ENCODE data around the gene GARRE1. TPM values are rescaled to one million over a fixed set of nuclear protein-coding genes. Genes with fewer than 3 reads are reported as not detected.
A peak's percentile ranks its signal among the peaks of the same experiment; 100 is the strongest.

Gene GARRE1
- polyA plus RNA-seq, 1 experiment, result 18.7 TPM

GRCh38 chr19:34255546-34255945 is 1.2 kb downstream of the GARRE1 start:
- ChIA-PET CTCF (no interaction called here), POLR2A (no interaction called here)
- no peak for DNase-seq (ENCODE audit: low read depth)
- peaks cover 1% of the 10 kb centered on the region; the same call in 1 of the 2 replicates for H3K36me3 ChIP-seq (ENCODE audit: control insufficient read depth, insufficient read depth, low read length)
- H3K27me3 ChIP-seq (ENCODE audit: control insufficient read depth, insufficient read depth, low read length), result no peaks in the 10 kb centered on the region
- H3K4me3 ChIP-seq (ENCODE audit: low read depth, low read length), result peak overlapping the region; percentile 95
- TF ChIP-seq CTCF (IDR thresholded peaks at IDR 0.05; ENCODE audit: insufficient read depth, low read depth, low read length), result no peak

- POLR2A ChIA-PET, result no interaction called here
These were observed 2.6 kb downstream of the GARRE1 start for GRCh38 chr19:34256835-34257558.

GRCh38 chr19:34257559-34257924 is 3.2 kb downstream of the GARRE1 start:
- H3K27me3 ChIP-seq (ENCODE audit: control insufficient read depth, insufficient read depth, low read length), result no peaks in the 10 kb centered on the region
- ChIA-PET POLR2A (no interaction called here), CTCF (interaction anchor here (0.9 kb wide), 1 partner anchor 16 kb away, joined by 3 read pairs; no protein-coding TSS in a partner anchor)
- peaks cover 1% of the 10 kb centered on the region; the same call in 1 of the 2 replicates for H3K36me3 ChIP-seq (ENCODE audit: control insufficient read depth, insufficient read depth, low read length)
- no peak overlapping the region for H3K4me3 ChIP-seq (ENCODE audit: low read depth, low read length)
- TF ChIP-seq CTCF (IDR thresholded peaks at IDR 0.05; ENCODE audit: insufficient read depth, low read depth, low read length), result no peak
- no peak for DNase-seq (ENCODE audit: low read depth)

More at GRCh38 chr19:34256835-34257558, 2.6 kb downstream of the GARRE1 start:
- DNase-seq (ENCODE audit: low read depth), result peak; percentile 23
- Histone ChIP-seq H3K36me3 (ENCODE audit: control insufficient read depth, insufficient read depth, low read length) (peaks cover 1% of the 10 kb centered on the region; the same call in 1 of the 2 replicates), H3K27me3 (ENCODE audit: control insufficient read depth, insufficient read depth, low read length) (no peaks in the 10 kb centered on the region), H3K4me3 (ENCODE audit: low read depth, low read length) (no peak overlapping the region)
- CTCF ChIA-PET, result interaction anchor here (0.6 to 0.9 kb wide), 2 partner anchors 17 to 173 kb away, joined by 3 read pairs; no protein-coding TSS in a partner anchor
- no peak for TF ChIP-seq CTCF (IDR thresholded peaks at IDR 0.05; ENCODE audit: insufficient read depth, low read depth, low read length)

DNA sequence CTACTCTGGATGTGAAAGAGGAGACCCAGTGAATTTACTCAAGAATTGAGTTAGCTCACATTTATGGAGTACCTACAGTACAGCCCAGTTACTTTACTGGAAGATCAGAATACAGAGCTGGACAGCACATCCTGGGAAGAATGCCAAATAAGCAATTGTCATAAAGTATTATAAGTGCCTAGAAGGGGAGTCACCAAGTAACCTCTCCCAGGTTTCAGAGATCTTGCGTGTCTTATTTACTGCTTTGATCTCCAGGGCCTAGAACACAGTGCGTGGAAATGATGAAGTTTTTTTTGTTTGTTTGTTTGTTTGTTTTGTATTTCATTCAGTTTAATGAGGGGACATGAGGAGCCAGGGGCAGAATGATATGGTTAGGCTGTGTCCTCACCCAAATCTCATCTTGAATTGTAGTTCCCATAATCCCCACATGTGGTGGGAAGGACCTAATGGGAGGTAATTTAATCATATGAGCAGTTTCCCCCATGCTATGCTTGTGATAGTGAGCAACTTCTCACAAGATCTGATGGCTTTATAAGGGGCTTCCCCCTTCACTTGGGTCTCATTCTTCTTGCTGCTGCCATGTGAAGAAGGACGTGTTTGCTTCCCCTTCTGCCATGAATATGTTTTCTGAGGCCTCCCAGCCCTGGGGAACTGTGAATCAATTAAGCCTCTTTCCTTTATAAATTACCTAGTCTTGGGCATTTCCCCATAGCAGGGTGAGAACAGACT is 5.2 kb downstream of the GARRE1 start:
- H3K36me3 ChIP-seq (ENCODE audit: control insufficient read depth, insufficient read depth, low read length), result peaks cover 1% of the 10 kb centered on the region; the same call in 1 of the 2 replicates
- H3K27me3 ChIP-seq (ENCODE audit: control insufficient read depth, insufficient read depth, low read length), result no peaks in the 10 kb centered on the region
- peak; percentile 12 for DNase-seq (ENCODE audit: low read depth)
- TF ChIP-seq CTCF (IDR thresholded peaks at IDR 0.05; ENCODE audit: insufficient read depth, low read depth, low read length), result no peak
- ChIA-PET POLR2A (no interaction called here), CTCF (interaction anchor here (0.7 kb wide), 1 partner anchor 14 kb away, joined by 3 read pairs; no protein-coding TSS in a partner anchor)
- no peak overlapping the region for H3K4me3 ChIP-seq (ENCODE audit: low read depth, low read length)

- DNase-seq (ENCODE audit: low read depth), result no peak
- TF ChIP-seq CTCF (IDR thresholded peaks at IDR 0.05; ENCODE audit: insufficient read depth, low read depth, low read length), result no peak
- ChIA-PET POLR2A (interaction anchor here (0.5 kb wide), 1 partner anchor 43 kb away, joined by 7 read pairs; no protein-coding TSS in a partner anchor), CTCF (interaction anchor here (2.1 kb wide), 1 partner anchor 75 kb away, joined by 5 read pairs; no protein-coding TSS in a partner anchor)
- Histone ChIP-seq H3K36me3 (ENCODE audit: control insufficient read depth, insufficient read depth, low read length) (peaks cover 1% of the 10 kb centered on the region; the same call in 1 of the 2 replicates), H3K4me3 (ENCODE audit: low read depth, low read length) (no peak overlapping the region), H3K27me3 (ENCODE audit: control insufficient read depth, insufficient read depth, low read length) (no peaks in the 10 kb centered on the region)
These were observed 6.4 kb downstream of the GARRE1 start for GRCh38 chr19:34260771-34261173.

Measured in BJ (cell line).